Esophagus squamous epithelium (tissue), 4 donors: Measurements from ENCODE around the gene ZDHHC17.

Source experiments
- CTCF ChIP-seq, 6 experiments: fragments of 450-650 bp in 4 of 6; fragments of 200-600 bp in 2 of 6; sonication (generic) in 2 of 6; IDR thresholded peaks; one replicate each; pipeline ENCODE4 v1.5.1; 2016 to 2019; ENCODE audit warnings: antibody characterized with exemption in 6 of 6, mild to moderate bottlenecking in 4 of 6, moderate library complexity in 4 of 6
- POLR2A ChIP-seq, 4 donors: fragments of 450-650 bp; IDR thresholded peaks; one replicate each; pipeline ENCODE4 v1.6.1; 2017; ENCODE audit warnings: antibody characterized with exemption in 4 of 4, mild to moderate bottlenecking in 4 of 4, moderate library complexity in 3 of 4

- TF ChIP-seq CTCF (IDR thresholded peaks at IDR 0.05) (no peak), POLR2A (IDR thresholded peaks at IDR 0.05) (no peak)
Measured at GRCh38 chr12:76856018-76856644, 92.2 kb downstream of the ZDHHC17 start.
